ENCODE results near the gene TOPBP1.

Gene TOPBP1

DNA sequence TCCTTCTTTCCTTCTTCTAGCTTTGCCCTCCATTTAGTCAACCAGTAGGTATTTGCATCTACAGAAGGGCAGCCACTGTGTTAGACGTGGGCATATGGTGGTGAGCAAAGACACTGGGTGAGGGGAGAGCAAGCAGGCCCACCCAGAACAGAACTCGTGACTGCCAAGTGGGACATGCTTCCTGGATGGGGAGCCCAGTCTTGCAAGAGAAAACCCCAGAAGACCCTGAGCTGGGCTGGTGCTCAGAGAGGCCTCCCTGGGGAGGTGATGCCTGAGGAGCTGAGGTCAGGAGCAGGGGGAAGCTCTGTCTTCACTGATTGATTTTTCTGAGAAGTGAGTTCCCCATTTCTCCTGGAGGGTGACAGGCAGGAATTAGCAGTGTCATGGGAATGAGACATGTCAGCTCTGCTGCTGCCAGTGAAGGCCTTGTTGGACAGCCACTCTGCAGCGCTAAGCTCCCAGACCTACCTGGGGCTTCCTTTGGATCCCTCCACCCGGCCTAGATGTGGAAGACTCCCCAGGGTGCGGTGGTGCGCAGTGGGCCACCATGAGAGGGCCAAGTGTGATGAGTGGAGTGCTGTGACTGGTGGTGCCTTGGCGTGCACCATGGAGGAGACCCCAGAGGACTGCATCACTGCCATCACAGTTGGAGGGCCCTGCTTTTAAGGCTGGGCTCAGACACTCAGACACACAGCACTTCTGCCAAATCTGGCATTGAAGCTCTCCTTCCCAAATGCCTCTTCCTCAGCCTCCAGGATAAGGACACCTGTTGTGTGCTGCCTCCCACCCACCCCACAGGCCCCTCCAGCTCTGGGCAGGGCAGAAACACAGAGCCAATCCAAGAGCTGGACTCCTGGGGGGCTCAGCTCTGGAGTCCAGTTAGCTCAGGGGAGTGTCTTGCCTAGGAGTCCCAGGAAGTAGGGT, 40.0 kb upstream of the TOPBP1 start:
- no peak overlapping the region for H3K4me3 ChIP-seq (ENCODE audit: low read depth, low read length)
- TF ChIP-seq, protein P1, sequence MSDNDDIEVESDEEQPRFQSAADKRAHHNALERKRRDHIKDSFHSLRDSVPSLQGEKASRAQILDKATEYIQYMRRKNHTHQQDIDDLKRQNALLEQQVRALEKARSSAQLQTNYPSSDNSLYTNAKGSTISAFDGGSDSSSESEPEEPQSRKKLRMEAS (IDR thresholded peaks at IDR 0.05; ENCODE audit: low read depth, low read length): no peak
- TF ChIP-seq, protein P2, sequence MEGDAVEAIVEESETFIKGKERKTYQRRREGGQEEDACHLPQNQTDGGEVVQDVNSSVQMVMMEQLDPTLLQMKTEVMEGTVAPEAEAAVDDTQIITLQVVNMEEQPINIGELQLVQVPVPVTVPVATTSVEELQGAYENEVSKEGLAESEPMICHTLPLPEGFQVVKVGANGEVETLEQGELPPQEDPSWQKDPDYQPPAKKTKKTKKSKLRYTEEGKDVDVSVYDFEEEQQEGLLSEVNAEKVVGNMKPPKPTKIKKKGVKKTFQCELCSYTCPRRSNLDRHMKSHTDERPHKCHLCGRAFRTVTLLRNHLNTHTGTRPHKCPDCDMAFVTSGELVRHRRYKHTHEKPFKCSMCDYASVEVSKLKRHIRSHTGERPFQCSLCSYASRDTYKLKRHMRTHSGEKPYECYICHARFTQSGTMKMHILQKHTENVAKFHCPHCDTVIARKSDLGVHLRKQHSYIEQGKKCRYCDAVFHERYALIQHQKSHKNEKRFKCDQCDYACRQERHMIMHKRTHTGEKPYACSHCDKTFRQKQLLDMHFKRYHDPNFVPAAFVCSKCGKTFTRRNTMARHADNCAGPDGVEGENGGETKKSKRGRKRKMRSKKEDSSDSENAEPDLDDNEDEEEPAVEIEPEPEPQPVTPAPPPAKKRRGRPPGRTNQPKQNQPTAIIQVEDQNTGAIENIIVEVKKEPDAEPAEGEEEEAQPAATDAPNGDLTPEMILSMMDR (IDR thresholded peaks at IDR 0.05; ENCODE audit: low read depth, low read length): no peak
- no peak for TF ChIP-seq POLR2A (IDR thresholded peaks at IDR 0.05; ENCODE audit: extremely low read depth, insufficient read length)
- no peak for TF ChIP-seq MYC (IDR thresholded peaks at IDR 0.05; ENCODE audit: low read depth, low read length)
- peak; percentile 20 for DNase-seq (ENCODE audit: low read depth)

DNA sequence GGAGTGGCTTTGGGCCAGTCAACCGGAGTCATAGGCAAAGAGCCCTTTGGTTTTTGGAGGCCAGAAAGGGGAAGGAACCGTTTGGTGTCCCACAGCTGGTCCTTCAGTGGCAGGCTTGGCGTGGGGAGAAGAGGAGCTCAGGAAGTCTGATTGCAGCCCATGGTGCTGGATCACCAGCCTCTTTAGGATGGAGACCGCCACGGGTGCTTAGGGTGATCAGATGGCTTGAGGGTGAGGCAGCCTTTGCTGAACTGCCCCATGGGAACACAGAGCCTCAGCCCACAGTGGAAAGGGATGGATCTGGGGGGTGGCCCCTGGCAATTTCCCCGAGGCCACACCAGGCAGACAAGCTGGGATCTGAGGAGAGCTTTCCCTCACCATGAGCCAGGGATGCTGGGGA, 38.6 kb upstream of the TOPBP1 start:
- DNase-seq (ENCODE audit: low read depth): no peak

DNA sequence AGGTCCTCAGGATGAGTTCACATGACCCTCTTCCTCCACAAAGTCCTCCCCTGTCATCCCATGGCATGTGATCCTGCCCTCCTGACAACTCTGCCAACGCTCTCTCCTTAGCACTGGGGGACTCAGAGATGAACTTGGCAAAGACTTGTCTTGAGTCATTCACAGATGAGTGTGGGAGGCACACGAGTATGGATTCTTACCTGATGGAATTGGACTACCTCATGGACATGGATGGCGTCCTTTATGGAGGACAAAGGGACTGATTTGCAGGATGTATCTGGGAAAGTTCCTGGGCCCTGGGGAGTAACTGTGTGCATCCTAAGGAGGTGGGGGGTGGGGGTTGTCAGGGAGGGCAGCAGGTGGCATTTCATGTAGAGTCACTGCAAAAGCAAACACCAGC, 38.2 kb upstream of the TOPBP1 start:
- DNase-seq (ENCODE audit: low read depth): no peak
- H3K4me3 ChIP-seq (ENCODE audit: low read depth, low read length): no peak overlapping the region
- TF ChIP-seq, protein P1 (IDR thresholded peaks at IDR 0.05; ENCODE audit: low read depth, low read length): no peak
- TF ChIP-seq MYC (IDR thresholded peaks at IDR 0.05; ENCODE audit: low read depth, low read length) (no peak), POLR2A (IDR thresholded peaks at IDR 0.05; ENCODE audit: extremely low read depth, insufficient read length) (no peak)
- TF ChIP-seq, protein P2 (IDR thresholded peaks at IDR 0.05; ENCODE audit: low read depth, low read length): no peak

More for the DNA sequence above, 38.6 kb upstream of the TOPBP1 start:
- TF ChIP-seq, protein P1 (IDR thresholded peaks at IDR 0.05; ENCODE audit: low read depth, low read length): no peak
- TF ChIP-seq, protein P2 (IDR thresholded peaks at IDR 0.05; ENCODE audit: low read depth, low read length): no peak
- TF ChIP-seq MYC (IDR thresholded peaks at IDR 0.05; ENCODE audit: low read depth, low read length): no peak
- no peak overlapping the region for H3K4me3 ChIP-seq (ENCODE audit: low read depth, low read length)

DNA sequence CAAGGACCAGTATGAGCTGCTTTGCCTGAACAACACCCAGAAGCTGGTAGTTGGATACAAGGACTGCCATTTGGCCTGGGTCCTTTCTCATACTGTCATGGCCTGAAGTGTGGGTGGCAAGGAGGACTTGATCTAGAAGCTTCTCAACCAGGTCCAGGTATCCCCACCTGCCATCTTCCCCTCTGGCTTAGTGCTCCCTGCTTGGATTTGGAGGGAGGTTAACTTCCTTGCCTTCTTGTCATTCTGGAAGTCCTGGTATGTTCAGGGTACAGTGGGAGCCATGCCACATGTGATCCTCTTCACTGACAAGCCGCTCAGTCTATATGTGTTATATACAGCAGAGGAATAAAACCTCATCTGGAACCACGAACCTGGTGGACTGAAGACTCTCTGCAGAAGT, 37.7 kb upstream of the TOPBP1 start:
- TF ChIP-seq MYC (IDR thresholded peaks at IDR 0.05; ENCODE audit: low read depth, low read length): no peak
- no peak for TF ChIP-seq POLR2A (IDR thresholded peaks at IDR 0.05; ENCODE audit: extremely low read depth, insufficient read length)
- TF ChIP-seq, protein P2 (IDR thresholded peaks at IDR 0.05; ENCODE audit: low read depth, low read length): no peak
- TF ChIP-seq, protein P1 (IDR thresholded peaks at IDR 0.05; ENCODE audit: low read depth, low read length): no peak
- no peak overlapping the region for H3K4me3 ChIP-seq (ENCODE audit: low read depth, low read length)
- DNase-seq (ENCODE audit: low read depth): no peak

DNA sequence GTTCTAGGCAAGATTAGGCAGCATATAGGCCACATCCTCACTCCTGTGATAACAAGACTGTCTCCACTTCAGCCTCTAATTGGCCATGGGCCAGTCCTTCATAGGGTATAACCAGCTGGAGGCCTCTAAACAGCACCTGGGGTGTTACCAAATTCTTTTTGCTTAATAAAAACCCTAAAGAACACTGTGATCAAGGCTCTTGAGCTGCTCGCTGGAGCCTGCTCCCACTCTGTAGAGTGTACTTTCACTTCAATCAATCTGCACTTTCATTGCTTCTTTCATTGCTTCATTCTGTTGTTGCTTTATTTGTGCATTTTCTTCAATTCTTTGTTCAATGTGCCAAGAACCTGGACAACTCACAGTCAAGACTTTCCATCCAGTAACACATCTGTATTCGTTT, 36.2 kb upstream of the TOPBP1 start:
- TF ChIP-seq POLR2A (IDR thresholded peaks at IDR 0.05; ENCODE audit: extremely low read depth, insufficient read length): no peak
- TF ChIP-seq, protein P2 (IDR thresholded peaks at IDR 0.05; ENCODE audit: low read depth, low read length): no peak
- TF ChIP-seq, protein P1 (IDR thresholded peaks at IDR 0.05; ENCODE audit: low read depth, low read length): no peak
- no peak for TF ChIP-seq MYC (IDR thresholded peaks at IDR 0.05; ENCODE audit: low read depth, low read length)
- H3K4me3 ChIP-seq (ENCODE audit: low read depth, low read length): no peak overlapping the region
- no peak for DNase-seq (ENCODE audit: low read depth)

Measured in NB4 (cell line).